Sigmoid colon (tissue), 3 donors: ENCODE data around the gene FUNDC2.

Experiments
- POLR2A ChIP-seq, 2 donors: fragments of 450-650 bp; IDR thresholded peaks; one replicate each; pipeline ENCODE4 v1.6.1; 2016; ENCODE audit warnings: antibody characterized with exemption in 2 of 2, mild to moderate bottlenecking in 2 of 2, moderate library complexity in 2 of 2
- TF ChIP-seq, protein P1 (sequence below), 4 experiments: fragments of 450-650 bp in 3 of 4; fragments of 200-600 bp in 1 of 4; IDR thresholded peaks; one replicate each; pipeline ENCODE4 v1.5.1; 2016 to 2019; ENCODE audit warnings: antibody characterized with exemption in 4 of 4, mild to moderate bottlenecking in 3 of 4, moderate library complexity in 2 of 4

DNA sequence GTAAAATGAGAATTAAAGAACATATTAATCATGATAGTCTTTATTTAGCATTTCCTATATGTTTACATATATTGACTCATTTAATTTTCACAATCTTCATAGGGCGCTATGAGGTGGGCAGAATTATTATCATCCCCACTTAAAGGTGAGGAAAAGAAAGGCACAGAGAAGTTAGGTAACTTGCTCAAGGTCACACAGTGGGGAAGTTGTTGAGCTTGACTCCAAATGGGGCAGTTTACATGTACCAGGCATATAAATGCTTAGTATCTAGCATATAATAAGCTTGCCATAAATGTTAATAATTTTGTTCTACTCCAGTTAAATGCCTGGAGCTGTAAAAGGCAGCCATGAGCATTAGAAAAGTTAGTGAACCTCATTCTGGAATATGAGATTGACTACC is 42.8 kb downstream of the FUNDC2 start:
- TF ChIP-seq, protein P1, sequence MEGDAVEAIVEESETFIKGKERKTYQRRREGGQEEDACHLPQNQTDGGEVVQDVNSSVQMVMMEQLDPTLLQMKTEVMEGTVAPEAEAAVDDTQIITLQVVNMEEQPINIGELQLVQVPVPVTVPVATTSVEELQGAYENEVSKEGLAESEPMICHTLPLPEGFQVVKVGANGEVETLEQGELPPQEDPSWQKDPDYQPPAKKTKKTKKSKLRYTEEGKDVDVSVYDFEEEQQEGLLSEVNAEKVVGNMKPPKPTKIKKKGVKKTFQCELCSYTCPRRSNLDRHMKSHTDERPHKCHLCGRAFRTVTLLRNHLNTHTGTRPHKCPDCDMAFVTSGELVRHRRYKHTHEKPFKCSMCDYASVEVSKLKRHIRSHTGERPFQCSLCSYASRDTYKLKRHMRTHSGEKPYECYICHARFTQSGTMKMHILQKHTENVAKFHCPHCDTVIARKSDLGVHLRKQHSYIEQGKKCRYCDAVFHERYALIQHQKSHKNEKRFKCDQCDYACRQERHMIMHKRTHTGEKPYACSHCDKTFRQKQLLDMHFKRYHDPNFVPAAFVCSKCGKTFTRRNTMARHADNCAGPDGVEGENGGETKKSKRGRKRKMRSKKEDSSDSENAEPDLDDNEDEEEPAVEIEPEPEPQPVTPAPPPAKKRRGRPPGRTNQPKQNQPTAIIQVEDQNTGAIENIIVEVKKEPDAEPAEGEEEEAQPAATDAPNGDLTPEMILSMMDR (IDR thresholded peaks at IDR 0.05) = no peak
- TF ChIP-seq POLR2A (IDR thresholded peaks at IDR 0.05) = no peak
